ENCODE data around the gene UGT1A10.
A peak's percentile ranks its signal among the peaks of the same experiment; 100 is the strongest.
"Not testable (repeated sequence)": the region's sequence is repeated elsewhere in the genome, so short reads cannot be mapped to it uniquely, and the experiment has no call there.

UGT1A10 gene

DNA sequence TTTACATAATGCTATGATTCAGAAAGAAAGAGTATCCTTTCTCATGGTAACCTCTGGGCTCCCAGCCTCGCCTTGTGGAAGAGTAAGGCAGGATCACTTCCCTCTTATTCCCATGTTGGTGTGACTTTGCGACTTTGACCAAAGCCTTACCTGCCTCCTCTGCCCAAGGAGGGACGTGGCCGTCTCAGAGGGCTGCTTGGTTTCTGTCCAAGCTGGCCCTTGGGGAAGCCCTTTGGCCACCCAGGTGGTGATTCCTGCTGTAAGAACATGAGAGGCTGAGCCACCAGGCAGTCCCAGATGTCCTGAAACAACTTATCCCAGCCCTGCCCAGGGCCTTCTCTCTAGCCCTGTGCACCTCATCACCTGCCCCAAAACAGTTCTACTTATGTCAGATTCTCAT is 62.5 kb downstream of the UGT1A10 start:
- DNase-seq, result no peak

DNA sequence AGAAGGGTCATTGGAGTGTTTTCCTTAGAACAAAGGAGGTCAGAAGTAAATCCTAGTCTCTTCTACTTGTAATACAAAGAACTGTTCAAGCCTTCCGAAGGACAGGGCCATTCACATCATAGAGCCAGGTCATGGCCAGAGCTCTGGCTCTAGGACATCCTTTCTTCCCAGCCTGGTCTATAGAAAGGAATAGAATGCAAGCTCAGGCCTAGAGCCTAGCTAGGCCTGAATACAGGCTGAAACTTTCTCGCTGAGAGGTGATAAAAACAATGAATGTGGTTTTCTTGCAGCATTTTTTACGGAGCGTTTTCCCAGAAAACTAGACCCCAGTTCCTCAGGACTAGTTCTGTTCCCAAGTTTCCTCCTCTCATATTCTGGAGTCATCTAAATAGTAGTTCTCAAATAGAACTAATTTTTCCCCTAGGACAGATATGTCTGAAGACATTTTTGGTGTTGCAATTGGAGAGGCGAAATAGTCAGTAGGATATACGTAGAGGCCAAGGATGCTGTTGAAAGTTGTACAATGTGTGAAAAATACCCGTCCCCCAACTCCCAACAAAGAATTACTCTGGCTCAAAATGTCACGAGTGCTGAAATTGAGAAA is 63.3 kb downstream of the UGT1A10 start:
- no peak for DNase-seq

DNA sequence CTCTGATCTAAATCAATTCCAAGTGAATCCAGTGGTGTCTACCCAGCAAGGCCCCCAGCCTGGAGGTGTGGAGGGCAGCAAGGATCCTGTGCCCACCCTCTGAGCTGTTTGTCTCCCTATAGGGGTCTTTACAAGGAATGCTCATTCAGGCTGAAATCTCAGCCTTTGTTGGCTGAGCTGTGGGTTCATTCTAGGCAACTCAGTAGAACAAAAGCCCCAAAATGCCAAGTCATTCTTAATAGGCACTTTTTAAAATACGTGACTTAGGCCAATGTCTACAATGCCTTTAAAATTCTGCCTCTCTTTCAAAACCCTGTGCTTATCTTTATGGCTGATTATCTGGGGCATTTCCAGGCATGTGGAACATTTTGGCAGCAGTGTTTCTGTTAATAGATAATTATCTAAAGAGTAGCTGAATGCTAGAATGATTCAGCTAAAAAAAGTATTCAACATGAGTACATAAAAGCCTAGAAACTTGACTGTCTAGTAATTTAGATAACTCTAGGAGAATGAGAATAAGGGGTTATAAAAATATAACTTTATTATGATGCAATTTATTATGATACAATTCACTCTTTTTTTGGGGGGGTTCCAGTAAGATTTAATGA is 63.9 kb downstream of the UGT1A10 start:
- no peak for DNase-seq

DNA sequence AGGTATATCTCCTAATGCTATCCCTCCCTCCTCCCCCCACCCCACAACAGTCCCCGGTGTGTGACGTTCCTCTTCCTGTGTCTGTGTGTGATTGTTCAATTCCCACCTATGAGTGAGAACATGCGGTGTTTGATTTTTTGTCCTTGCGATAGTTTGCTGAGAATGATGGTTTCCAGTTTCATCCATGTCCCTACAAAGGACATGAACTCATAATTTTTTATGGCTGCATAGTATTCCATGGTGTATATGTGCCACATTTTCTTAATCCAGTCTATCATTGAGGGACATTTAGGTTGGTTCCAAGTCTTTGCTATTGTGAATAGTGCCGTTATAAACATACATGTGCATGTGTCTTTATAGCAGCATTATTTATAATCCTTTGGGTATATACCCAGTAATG is 64.6 kb downstream of the UGT1A10 start:
- not testable (repeated sequence) for DNase-seq

DNA sequence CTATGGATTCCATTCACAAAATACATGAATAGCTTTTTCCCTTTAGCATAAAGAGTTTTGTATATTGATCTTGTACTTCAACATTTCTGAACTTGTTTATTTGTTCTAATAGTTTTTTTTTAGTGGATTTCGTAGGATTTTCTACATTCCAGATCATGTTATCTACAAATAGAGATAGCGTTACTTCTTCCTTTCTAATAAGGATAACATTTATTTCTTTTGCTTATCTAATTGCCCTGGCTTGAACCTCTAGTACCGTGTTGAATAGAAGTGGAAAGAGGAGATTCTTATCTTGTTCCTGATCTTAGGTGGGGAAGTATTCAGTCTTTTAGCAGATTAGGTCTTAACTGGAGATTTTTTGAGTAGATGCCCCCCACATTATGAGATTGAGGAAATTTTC is 66.0 kb downstream of the UGT1A10 start:
- DNase-seq, result no peak

DNA sequence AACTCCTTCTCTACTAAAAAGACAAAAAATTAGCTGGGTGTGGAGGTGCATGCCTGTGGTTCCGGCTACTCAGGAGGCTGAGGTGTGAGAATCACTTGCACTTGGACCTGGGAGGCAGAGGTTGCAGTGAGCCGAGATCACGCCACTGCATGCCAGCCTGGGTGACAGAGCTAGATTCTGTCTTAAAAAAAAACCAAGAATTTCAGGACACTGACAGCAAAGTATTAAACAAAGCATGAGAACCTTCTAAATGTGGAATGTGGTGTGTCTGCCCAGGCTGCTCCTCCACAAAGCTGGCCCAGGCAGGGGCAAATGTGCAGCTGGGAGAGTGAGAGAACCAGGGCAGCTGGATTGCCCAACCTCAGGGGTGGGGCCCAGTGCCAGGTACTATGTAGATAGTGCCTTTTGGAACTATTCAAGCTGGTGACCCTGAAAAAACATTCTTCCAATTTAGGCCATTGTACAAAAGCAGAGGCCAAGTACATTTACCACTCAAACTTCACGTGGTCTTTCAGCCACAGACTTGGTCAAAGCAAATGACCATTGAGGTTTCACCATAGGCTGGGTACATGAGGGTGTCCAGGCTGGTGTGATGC is 69.8 kb downstream of the UGT1A10 start:
- no peak for DNase-seq

DNA sequence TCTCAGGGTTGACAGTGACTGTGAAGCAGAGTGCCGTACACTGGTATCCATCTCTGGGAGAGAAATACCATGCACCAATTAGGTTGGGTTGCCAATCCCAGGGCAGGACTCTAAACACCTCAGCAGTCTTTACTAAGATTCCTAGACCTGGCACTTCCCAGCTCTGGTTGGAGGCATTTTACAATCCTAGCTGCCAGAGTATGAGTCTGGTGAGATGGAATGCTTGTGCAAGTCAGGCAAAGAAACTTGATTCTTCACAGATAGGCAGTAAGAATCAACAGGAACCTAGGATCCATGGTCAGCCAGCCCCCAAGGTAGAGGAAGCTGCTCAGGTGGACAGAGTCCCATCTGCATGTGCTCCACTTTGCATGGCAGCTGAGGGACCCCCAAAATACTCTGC is 70.5 kb downstream of the UGT1A10 start:
- DNase-seq, result no peak

DNA sequence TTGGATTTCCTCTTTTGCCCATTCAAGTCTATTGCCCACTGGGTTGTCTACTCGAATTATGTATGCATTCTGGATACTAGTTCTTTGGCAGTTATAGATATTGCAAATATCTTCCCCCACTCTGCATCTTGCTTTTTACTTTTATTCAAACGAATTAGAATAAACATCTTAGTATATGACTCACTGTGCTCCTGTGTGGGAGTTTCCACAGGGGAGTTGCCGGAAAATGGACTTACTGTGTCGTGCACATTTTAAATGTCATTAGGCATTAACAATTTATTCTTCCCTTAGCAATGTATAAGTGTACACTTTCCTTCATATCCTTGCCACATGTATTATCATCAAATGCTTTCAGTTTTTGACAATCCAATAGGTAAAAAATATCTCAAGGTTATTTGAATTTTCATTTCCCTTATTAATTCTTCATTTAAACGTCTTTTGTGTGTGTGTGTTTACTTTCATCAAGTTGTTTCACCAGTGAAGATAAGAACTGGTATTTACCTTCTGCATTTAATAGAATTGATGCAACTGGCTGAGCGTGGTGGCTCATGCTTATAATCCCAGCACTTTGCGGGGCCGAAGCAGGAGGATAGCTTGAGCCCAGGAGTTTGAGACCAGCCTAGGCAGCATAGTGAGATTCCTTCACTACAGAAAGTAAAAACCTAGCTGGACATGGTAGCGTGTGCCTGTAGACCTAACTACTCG is 71.8 kb downstream of the UGT1A10 start:
- no peak for DNase-seq

DNA sequence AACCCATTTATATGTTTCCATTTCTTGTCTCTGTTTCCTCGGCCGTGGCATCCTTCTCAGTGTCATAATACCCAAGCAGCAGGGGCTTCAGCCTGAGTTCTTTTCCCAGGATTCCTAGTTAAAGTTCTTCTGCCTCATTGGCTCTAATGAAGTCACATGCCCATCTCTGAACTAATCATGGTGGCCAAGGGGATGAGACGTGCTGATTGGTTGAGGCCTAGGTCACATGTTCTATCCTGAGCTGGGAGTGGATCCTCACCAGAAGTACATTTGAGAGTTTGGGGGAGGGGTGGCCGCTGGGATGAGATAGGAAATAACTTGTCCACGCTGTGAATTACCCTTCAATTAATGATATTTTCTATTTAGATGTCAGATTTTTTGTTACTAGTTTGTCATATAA is 72.7 kb downstream of the UGT1A10 start:
- DNase-seq, result no peak

DNA sequence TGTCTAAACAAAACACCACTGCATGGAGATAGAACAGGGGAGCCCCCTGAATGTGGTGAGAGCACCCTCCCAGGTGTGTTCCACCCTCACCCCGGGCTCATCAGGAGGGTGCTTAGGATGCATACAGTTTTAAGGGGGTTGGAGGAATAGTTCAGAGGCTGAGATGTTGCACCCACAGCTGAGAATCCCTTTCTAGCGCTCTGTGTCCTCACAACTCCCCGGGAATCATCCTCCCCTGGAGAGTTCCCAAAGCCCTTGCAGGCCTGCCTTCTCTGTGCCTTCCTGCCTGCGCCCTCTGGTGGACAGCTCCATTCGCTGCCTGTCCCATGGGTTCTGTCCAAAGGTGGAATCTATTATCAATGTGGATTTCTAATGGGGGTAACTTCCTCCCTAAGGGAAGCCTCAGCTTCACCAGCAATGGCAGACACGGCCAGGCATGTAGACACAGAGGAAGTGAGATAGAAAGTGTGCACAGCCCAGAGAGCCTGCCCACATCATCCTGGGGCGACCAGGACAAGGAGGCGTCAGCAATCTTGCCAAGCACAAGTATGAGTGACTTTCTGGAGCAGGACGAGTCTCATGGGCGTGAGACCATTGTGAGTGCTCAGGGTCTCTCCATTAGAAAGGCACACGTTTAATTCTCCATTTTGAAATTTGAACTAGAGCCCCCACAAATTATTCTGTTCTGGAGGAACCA is 75.2 kb downstream of the UGT1A10 start:
- DNase-seq, result peak; percentile 43

DNA sequence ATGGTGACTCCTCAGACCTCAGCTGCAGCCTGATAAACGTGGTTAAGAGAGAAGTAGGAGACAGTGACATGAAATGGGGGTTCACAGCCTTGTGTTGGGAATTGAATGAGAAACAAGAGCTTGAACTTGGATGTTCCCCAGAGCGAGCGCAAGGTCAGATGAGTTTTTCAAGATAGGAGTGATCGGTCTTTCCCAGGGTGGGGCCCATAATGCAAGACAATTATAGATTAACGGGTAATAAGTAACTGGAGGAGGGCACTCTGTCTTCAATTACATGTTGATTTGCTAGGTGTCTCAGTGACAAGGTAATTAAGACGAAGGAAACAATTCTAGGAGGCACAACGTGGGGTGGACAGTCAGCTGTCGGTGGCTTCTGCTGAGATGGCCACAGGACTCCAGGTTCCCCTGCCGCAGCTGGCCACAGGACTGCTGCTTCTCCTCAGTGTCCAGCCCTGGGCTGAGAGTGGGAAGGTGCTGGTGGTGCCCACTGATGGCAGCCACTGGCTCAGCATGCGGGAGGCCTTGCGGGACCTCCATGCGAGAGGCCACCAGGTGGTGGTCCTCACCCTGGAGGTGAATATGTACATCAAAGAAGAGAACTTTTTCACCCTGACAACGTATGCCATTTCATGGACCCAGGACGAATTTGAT is 76.5 kb downstream of the UGT1A10 start, which contains the start of gene UGT1A5:
TSS of gene UGT1A5 (plus strand) at position 297 of the 651 bp plus-strand sequence. CDS start at position 382, 85 bp downstream.
- no peak for DNase-seq

DNA sequence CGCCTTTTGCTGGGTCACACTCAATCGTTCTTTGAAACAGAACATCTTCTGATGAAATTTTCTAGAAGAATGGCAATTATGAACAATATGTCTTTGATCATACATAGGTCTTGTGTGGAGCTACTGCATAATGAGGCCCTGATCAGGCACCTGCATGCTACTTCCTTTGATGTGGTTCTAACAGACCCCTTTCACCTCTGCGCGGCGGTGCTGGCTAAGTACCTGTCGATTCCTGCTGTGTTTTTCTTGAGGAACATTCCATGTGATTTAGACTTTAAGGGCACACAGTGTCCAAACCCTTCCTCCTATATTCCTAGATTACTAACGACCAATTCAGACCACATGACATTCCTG is 77.0 kb downstream of the UGT1A10 start:
- no peak for DNase-seq

DNA sequence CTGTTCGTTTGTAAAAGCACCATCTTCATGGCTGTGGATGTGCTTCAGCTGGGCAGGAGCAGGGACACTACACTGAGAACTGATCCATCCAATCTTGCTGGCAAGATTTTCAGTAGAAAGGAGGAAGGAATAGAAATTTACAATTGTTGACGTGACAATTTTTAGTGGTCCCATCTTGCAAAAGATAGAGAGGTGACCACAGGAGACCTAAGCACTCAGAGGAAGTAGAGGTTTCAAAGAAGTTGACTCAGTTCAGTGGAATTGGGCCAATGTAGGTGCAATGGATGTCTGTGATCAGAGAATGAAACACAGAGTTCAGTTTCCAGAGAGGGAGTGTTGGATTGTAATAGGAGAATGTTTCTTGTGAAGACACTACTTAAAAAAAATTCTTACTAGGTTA is 77.9 kb downstream of the UGT1A10 start:
- no peak for DNase-seq

DNA sequence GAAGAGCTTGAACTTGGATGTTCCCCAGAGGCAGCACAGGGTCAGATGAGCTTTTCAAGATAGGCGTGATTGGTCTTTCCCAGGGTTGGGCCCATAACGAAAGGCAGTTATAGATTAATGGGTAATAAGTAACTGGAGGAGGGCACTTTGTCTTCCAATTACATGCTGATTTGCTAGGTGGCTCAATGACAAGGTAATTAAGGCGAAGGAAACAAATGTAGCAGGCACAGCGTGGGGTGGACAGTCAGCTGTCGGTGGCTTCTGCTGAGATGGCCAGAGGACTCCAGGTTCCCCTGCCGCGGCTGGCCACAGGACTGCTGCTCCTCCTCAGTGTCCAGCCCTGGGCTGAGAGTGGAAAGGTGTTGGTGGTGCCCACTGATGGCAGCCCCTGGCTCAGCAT is 82.3 kb downstream of the UGT1A10 start, which contains the start of gene UGT1A4:
TSS of gene UGT1A4 (plus strand) at position 185 of the 400 bp plus-strand sequence. CDS start at position 270, 85 bp downstream.
- DNase-seq, result no peak

DNA sequence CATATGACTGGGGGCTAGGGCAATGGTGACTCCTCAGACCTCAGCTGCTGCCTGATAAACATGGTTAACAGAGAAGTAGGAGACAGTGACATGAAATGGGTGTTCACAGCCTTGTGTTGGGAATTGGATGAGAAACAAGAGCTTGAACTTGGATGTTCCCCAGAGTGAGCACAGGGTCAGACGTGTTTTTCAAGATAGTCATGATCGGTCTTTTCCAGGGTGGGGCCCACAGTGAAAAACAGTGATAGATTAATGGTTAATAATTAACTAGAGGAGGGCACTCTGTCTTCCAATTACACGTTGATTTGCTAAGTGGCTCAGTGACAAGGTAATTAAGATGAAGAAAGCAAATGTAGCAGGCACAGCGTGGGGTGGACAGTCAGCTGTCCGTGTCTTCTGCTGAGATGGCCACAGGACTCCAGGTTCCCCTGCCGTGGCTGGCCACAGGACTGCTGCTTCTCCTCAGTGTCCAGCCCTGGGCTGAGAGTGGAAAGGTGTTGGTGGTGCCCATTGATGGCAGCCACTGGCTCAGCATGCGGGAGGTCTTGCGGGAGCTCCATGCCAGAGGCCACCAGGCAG is 92.6 kb downstream of the UGT1A10 start, which contains the start of gene UGT1A3:
TSS of gene UGT1A3 (plus strand) at position 320 of the 579 bp plus-strand sequence. CDS start at position 405, 85 bp downstream.
- DNase-seq, result no peak

DNA sequence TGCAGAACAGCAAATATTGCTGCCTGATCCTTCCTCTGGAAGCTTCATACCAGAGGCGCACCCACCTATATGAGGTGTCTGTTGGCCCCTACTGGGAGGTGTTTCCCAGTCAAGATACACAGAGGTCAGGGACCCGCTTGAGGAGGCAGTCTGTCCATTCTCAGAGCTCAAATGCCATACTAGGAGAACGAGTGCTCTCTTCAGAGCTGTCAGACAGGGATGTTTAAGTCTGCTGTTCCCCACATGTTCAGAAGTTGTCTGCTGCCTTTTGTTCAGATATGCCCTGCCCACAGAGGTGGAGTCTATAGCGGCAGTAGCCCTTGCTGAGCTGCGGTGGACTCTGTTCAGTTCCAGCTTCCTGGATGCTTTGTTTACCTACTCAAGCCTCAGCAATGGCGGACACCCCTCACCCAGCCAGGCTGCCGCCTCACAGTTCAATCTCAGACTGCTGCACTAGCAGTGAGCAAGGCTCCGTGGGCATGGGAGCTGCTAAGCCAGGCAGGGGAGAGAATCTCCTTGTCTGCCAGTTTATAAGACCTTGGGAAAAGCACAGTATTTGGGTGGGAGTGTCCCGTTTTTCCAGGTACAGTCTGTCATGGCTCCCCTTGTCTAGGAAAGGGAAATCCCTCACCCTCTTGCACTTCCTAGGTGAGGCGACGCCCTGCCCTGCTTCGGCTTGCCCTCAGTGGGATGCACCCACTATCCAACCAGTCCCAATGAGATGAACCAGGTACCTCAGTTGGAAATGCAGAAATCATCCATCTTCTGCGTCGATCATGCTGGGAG is 100.8 kb downstream of the UGT1A10 start:
- DNase-seq, result not testable (repeated sequence)

DNA sequence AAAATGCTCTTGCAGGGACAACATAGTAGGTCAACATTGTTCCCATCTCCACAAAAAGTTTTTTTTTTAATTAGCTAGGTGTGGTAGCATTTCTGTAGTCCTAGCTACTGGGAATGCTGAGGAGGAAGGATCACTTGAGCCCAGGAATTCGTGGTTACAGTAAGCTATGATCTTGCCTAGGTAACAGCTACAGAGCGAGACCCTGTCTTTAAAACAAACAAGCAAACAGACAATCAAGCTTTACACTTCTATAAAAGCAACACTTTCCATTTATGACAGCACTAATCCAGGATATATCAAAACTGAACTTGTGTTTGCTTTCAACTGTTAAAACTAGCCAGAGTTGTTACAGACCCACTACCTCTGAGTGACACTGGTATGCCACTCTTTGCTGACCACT is 104.6 kb downstream of the UGT1A10 start:
- DNase-seq, result no peak

DNA sequence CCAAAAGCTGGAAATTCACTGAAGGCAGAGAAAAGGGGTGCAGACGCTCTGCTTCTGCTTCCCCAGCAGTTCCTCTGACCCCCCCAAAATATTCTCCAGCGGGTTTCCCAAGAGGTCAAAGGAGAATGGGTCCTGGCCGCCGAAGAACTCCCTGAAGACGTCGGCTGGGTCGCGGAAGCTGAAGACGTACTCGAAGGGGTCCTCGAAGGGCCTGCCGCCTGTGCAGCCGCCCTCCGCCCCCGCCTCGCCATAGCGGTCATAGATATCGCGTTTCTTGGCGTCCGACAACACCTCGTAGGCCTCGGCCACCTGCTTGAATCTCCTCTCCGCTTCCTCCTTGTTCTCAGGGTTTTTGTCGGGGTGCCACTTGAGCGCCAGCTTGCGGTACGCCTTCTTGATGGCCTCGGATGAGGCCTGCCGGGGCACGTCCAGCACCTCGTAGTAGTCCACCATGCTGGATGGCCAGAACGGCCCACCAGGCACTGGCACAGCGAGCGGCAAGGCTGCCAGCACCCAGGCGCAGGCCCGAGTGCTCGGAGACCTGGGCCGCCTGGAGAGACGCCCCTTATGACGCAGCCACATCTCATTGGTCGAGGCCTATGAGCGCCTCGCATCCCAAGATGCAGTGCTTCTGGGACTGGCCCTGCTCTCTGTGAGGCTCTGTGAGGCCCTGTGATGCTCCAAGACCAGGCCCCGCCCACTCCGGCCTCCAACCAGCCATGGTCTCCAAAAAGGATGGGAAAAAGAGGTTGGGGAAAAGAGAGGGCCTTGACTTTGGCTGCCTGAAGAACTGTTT is 107.4 kb downstream of the UGT1A10 start:
- DNase-seq, result no peak

DNA sequence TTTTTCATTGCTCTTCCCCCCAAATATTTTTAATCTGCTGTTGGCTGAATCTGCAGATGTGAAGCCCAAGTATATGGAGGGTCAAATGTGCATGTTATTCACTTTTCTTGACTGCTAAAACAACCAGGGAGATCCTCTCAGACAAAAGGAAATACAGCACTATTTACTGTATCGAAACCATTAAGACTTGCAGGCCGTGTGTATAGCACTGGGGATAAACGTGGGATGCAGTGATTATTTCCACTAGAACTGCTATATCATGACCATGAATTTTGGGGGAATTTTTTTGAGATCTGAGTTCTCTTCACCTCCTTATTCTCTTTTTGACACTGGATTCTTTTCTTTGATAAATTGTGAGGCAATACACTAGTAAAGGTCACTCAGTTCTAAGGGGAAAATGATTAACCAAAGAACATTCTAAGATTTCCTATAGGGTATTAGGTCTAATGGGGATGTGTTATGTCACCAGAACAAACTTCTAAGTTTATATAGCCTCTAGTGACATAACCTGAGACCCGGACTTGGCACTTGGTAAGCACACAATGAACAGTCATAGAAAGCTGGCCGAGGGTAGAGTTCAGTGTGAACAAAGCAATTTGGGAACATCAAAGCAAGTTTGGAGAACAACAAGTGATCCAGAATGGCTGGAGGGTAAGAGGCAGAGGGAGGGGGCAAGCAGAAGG is 109.0 kb downstream of the UGT1A10 start:
- no peak for DNase-seq

DNA sequence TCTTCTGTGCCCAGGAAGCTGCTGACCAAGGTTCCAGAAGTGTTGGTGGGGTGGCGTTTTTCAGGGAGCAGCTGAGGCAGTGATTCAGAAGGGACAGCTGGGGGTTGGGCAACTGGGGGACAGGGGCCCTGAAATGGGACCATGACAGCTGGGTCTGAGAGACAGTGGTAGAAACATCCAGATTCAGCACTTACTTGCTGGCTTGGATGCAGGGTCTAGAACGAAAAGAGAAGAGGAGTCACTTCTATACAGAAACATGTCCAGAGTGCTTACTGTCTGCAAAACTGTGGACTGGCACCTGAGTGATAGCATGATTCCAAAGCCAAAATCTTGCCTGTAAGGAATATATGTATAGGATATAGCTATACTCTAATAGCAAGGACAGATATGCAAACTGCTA is 109.6 kb downstream of the UGT1A10 start:
- DNase-seq, result not testable (repeated sequence)
